HepG2 (cell line): Measurements from ENCODE around the gene USP34. TPM values are rescaled to one million over a fixed set of nuclear protein-coding genes. Genes with fewer than 3 reads are reported as not detected.

Experiments used
- CBX1 ChIP-seq: IDR thresholded peaks from one replicate; pipeline ENCODE4 v1.6.1; 2016; ENCODE audit warnings: antibody characterized with exemption, low read depth
- SAP130 ChIP-seq: IDR thresholded peaks from 2 replicates; pipeline ENCODE4 v1.6.1; 2016; ENCODE audit warnings: low read depth
- ZNF792 ChIP-seq: IDR thresholded peaks from 2 replicates; pipeline ENCODE4 v1.6.1; 2016
- polyA plus RNA-seq, 8 experiments: library from polyadenylated mRNA; depleted of rRNA in 3 of 8; stranded (reverse) in 7 of 8; unstranded in 1 of 8; fragments of >200 nt; fragmentation: Illumina TruSeq in 4 of 8; extraction: Trizol in 4 of 8; gene quantifications; 2 replicates each; pipeline versions ENCODE4 v1.2.1 to v1.2.3, GENCODE V29; 2011 to 2016; ENCODE audit warnings: low read depth in 4 of 8, missing spikeins in 1 of 8, mixed read lengths in 1 of 8; ENCODE audit not compliant: insufficient read depth in 1 of 8
- total RNA-seq, 5 experiments: library from RNA; depleted of rRNA; stranded (reverse); fragments of >200 nt; fragmentation: Illumina TruSeq; extraction: Trizol; gene quantifications; 2 replicates each; pipeline ENCODE4 v1.2.3, GENCODE V29; 2016; ENCODE audit warnings: low read depth in 1 of 5
- TF ChIP-seq, protein P1 (sequence below): sonication (generic); formaldehyde crosslinking; IDR thresholded peaks from 2 replicates; pipeline ENCODE4 v1.4.0; 2020; ENCODE audit warnings: mild to moderate bottlenecking, missing genetic modification reagents, borderline replicate concordance
- TF ChIP-seq, protein P2 (sequence below): sonication (generic); formaldehyde crosslinking; IDR thresholded peaks from 2 replicates; pipeline ENCODE4 v1.5.1; 2020; ENCODE audit warnings: mild to moderate bottlenecking, moderate library complexity, missing genetic modification reagents

The USP34 gene
- total and polyA plus RNA-seq, 2 of the 13 experiments (the other 11 are each of a cell fraction or from before 2014, with no cell fraction given), result 99.2 to 100 TPM

DNA sequence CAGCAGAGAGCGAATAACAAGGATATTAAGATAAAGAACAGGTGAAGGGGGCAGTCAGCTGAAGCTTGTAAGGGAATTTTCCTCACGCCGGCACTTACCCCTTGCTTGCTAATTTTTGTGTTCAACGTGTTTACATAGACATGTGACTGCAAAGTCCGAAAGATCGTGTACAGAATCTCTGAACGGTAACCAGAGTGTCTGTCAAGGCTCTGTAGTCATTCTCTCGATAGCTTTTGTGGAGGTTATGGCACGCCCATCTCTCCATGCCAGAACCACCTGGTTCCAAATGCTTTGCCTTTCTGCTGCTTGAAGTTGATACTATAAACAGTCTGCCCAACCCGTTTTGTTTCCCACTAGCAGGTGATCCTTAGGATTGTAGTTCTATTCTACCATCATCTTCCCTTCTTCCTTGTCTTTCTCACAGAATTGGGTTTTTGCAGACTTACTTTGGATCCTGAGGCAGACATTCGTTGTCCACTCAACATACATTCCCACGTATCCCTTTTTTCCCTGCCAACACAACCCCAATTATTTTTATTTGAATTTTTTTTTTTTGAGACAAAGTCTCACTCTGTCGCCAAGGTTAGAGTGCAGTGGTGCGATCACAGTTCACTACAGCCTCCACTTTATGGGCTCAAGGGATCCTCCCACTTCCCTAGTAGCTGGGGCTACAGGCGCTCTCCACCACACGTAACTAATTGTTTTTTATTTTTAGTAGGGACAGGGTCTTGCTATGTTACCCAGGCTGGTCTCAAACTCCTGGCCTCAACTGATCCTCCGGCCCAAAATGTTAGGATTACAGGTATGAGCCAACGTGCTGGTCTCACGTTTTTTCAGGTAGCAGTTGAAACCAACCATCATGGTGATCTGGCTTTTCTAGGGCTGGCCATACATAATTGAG, 1.3 kb upstream of the USP34 start (continued):
- TF ChIP-seq, protein P1, sequence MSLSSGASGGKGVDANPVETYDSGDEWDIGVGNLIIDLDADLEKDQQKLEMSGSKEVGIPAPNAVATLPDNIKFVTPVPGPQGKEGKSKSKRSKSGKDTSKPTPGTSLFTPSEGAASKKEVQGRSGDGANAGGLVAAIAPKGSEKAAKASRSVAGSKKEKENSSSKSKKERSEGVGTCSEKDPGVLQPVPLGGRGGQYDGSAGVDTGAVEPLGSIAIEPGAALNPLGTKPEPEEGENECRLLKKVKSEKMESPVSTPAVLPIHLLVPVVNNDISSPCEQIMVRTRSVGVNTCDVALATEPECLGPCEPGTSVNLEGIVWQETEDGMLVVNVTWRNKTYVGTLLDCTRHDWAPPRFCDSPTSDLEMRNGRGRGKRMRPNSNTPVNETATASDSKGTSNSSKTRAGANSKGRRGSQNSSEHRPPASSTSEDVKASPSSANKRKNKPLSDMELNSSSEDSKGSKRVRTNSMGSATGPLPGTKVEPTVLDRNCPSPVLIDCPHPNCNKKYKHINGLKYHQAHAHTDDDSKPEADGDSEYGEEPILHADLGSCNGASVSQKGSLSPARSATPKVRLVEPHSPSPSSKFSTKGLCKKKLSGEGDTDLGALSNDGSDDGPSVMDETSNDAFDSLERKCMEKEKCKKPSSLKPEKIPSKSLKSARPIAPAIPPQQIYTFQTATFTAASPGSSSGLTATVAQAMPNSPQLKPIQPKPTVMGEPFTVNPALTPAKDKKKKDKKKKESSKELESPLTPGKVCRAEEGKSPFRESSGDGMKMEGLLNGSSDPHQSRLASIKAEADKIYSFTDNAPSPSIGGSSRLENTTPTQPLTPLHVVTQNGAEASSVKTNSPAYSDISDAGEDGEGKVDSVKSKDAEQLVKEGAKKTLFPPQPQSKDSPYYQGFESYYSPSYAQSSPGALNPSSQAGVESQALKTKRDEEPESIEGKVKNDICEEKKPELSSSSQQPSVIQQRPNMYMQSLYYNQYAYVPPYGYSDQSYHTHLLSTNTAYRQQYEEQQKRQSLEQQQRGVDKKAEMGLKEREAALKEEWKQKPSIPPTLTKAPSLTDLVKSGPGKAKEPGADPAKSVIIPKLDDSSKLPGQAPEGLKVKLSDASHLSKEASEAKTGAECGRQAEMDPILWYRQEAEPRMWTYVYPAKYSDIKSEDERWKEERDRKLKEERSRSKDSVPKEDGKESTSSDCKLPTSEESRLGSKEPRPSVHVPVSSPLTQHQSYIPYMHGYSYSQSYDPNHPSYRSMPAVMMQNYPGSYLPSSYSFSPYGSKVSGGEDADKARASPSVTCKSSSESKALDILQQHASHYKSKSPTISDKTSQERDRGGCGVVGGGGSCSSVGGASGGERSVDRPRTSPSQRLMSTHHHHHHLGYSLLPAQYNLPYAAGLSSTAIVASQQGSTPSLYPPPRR, result no peak
- TF ChIP-seq, protein P2, sequence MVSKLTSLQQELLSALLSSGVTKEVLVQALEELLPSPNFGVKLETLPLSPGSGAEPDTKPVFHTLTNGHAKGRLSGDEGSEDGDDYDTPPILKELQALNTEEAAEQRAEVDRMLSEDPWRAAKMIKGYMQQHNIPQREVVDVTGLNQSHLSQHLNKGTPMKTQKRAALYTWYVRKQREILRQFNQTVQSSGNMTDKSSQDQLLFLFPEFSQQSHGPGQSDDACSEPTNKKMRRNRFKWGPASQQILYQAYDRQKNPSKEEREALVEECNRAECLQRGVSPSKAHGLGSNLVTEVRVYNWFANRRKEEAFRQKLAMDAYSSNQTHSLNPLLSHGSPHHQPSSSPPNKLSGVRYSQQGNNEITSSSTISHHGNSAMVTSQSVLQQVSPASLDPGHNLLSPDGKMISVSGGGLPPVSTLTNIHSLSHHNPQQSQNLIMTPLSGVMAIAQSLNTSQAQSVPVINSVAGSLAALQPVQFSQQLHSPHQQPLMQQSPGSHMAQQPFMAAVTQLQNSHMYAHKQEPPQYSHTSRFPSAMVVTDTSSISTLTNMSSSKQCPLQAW (CRISPR knock-in tag), result peak; percentile 62; the same call in 1 of the 2 replicates
- no peak for TF ChIP-seq CBX1
- TF ChIP-seq SAP130 (CRISPR knock-in tag), result peak; percentile 89
- TF ChIP-seq ZNF792 (CRISPR knock-in tag), result no peak
- TF ChIP-seq, all 625 proteins: peak for 83
